Endodermal cell (in vitro differentiated cells): ENCODE results near the gene RAC2. TPM values are rescaled to one million over a fixed set of nuclear protein-coding genes. Genes with fewer than 3 reads are reported as not detected.
A peak's percentile ranks its signal among the peaks of the same experiment; 100 is the strongest.
"Not testable (repeated sequence)": the region's sequence is repeated elsewhere in the genome, so short reads cannot be mapped to it uniquely, and the experiment has no call there.

Source experiments
- DNase-seq: peaks from one replicate; pipeline ENCODE4 v3.0.0-alpha.2; 2017
- H3K27ac ChIP-seq: 2 replicates; pipeline ENCODE4 v1.5.1; 2013; ENCODE audit warnings: mild to moderate bottlenecking, low read depth, low read length, moderate library complexity
- H3K27me3 ChIP-seq: 2 replicates; pipeline ENCODE4 v1.6.1; 2013; ENCODE audit warnings: mild to moderate bottlenecking, low read length, moderate library complexity; ENCODE audit not compliant: insufficient read depth, control insufficient read depth, poor library complexity, severe bottlenecking
- H3K36me3 ChIP-seq: 2 replicates; pipeline ENCODE4 v1.7.0; 2013; ENCODE audit warnings: mild to moderate bottlenecking, low read length, moderate library complexity; ENCODE audit not compliant: control insufficient read depth, insufficient read depth
- H3K4me1 ChIP-seq: one replicate; pipeline ENCODE4 v1.7.0; 2013; ENCODE audit warnings: low read length; ENCODE audit not compliant: control insufficient read depth, insufficient read depth
- H3K4me3 ChIP-seq: 2 replicates; pipeline ENCODE4 v1.5.1; 2013; ENCODE audit warnings: mild to moderate bottlenecking, low read length, moderate library complexity
- H3K9ac ChIP-seq: 2 replicates; pipeline ENCODE4 v1.6.1; 2013; ENCODE audit warnings: mild to moderate bottlenecking, low read length, moderate library complexity; ENCODE audit not compliant: poor library complexity, severe bottlenecking; ENCODE audit errors: extremely low read depth
- H3K9me3 ChIP-seq: 2 replicates; pipeline ENCODE4 v1.6.1; 2013; ENCODE audit warnings: mild to moderate bottlenecking, low read length, moderate library complexity; ENCODE audit not compliant: control insufficient read depth
- H3K27ac Mint-ChIP-seq: 2 replicates; pipeline ENCODE4 v1.8.0; 2020; ENCODE audit warnings: mixed read lengths
- H3K27me3 Mint-ChIP-seq: 2 replicates; pipeline ENCODE4 v1.8.0; 2021; ENCODE audit warnings: mild to moderate bottlenecking, mixed read lengths; ENCODE audit not compliant: insufficient read depth
- H3K36me3 Mint-ChIP-seq: 2 replicates; pipeline ENCODE4 v1.8.0; 2020; ENCODE audit warnings: low read depth, mixed read lengths
- H3K4me1 Mint-ChIP-seq: 2 replicates; pipeline ENCODE4 v1.8.0; 2020; ENCODE audit warnings: mixed read lengths
- H3K4me3 Mint-ChIP-seq: 2 replicates; pipeline ENCODE4 v1.8.0; 2020; ENCODE audit warnings: mild to moderate bottlenecking, moderate library complexity, mixed read lengths
- H3K9me3 Mint-ChIP-seq: 2 replicates; pipeline ENCODE4 v1.8.0; 2020; ENCODE audit warnings: mild to moderate bottlenecking, mixed read lengths
- CTCF ChIP-seq: fragments of 200-600 bp; sonication (generic); conservative IDR thresholded peaks from 2 replicates; pipeline ENCODE4 v1.5.0; 2021; ENCODE audit warnings: antibody characterized with exemption, mild to moderate bottlenecking
- WGBS, 2 experiments: methylation state at CpG; one replicate each; pipeline versions ENCODE4 v1.1.5 to v1.1.7; 2013; ENCODE audit warnings: missing lambda C conversion rate in 2 of 2, mixed read lengths in 1 of 2; ENCODE audit not compliant: insufficient coverage in 1 of 2, insufficient read length in 1 of 2; 5-methylcytosine and 5-hydroxymethylcytosine counted together
- total RNA-seq, 2 donors: library from RNA; stranded (reverse); fragmentation: NEBNext Ultra II Directional in 1 of 2; extraction: Animal tissue kit (Norgen Biotek cat#: 25700) in 1 of 2; gene quantifications; 2 replicates in 1 of 2; 3 replicates in 1 of 2; pipeline ENCODE4 v1.2.1, GENCODE V29; 2021

RAC2 gene
- total RNA-seq, 2 donors from 2014 or later = 4.5 to 5.6 TPM

GRCh38 chr22:37253126-37253660, 9.1 kb upstream of the RAC2 start:
- Mint-ChIP-seq H3K36me3 (no peaks in the 10 kb centered on the region), H3K4me1 (peaks cover 18% of the 10 kb centered on the region), H3K9me3 (no peaks in the 10 kb centered on the region), H3K4me3 (no peak overlapping the region), H3K27ac (no peak overlapping the region), H3K27me3 (peaks cover 3% of the 10 kb centered on the region)
- Histone ChIP-seq H3K9me3 (no peaks in the 10 kb centered on the region), H3K9ac (no peak overlapping the region), H3K4me3 (no peak overlapping the region), H3K4me1 (peaks cover 5% of the 10 kb centered on the region), H3K27me3 (no peaks in the 10 kb centered on the region), H3K36me3 (no peaks in the 10 kb centered on the region), H3K27ac (no peak overlapping the region)
- TF ChIP-seq CTCF = peak; percentile 44
- 58 to 66% methylated on average over 6 to 7 of the region's 7 CpGs for WGBS, 2 experiments
- DNase-seq = peak; percentile 50

- not testable (repeated sequence) for H3K27ac Mint-ChIP-seq, H3K9me3 Mint-ChIP-seq
Measured at GRCh38 chr22:37251836-37252235, 7.8 kb upstream of the RAC2 start.

GRCh38 chr22:37249986-37250385, 5.9 kb upstream of the RAC2 start:
- TF ChIP-seq CTCF = no peak
- no peaks in the 10 kb centered on the region for H3K27me3 ChIP-seq
- no peaks in the 10 kb centered on the region for H3K9me3 ChIP-seq
- Mint-ChIP-seq H3K27me3 (peaks cover 1% of the 10 kb centered on the region), H3K4me3 (no peak overlapping the region), H3K27ac (no peak overlapping the region), H3K4me1 (peaks cover 11% of the 10 kb centered on the region), H3K36me3 (no peaks in the 10 kb centered on the region), H3K9me3 (no peaks in the 10 kb centered on the region)
- 86 to 92% methylated on average over 9 to 12 of the region's 12 CpGs for WGBS, 2 experiments
- H3K36me3 ChIP-seq = no peaks in the 10 kb centered on the region
- H3K4me3 ChIP-seq = no peak overlapping the region
- no peak overlapping the region for H3K27ac ChIP-seq
- peaks cover 2% of the 10 kb centered on the region for H3K4me1 ChIP-seq
- DNase-seq = peak; percentile 48
- H3K9ac ChIP-seq = no peak overlapping the region

More at GRCh38 chr22:37251836-37252235, 7.8 kb upstream of the RAC2 start:
- not testable (repeated sequence) for H3K27me3 ChIP-seq, H3K4me1 ChIP-seq, H3K36me3 Mint-ChIP-seq, H3K36me3 ChIP-seq, H3K9me3 ChIP-seq, H3K4me3 ChIP-seq, H3K4me3 Mint-ChIP-seq, H3K27ac ChIP-seq, H3K27me3 Mint-ChIP-seq, H3K9ac ChIP-seq
- peak; percentile 25 for DNase-seq
- peaks cover 18% of the 10 kb centered on the region for H3K4me1 Mint-ChIP-seq
- WGBS, 2 experiments = 90 to 93% methylated on average over 2 to 8 of the region's 8 CpGs

GRCh38 chr22:37248251-37248650, 4.2 kb upstream of the RAC2 start:
- H3K27me3 Mint-ChIP-seq = peaks cover 1% of the 10 kb centered on the region
- no peak overlapping the region for H3K4me3 ChIP-seq
- no peak for TF ChIP-seq CTCF
- DNase-seq = peak; percentile 24
- H3K9me3 Mint-ChIP-seq = no peaks in the 10 kb centered on the region
- H3K36me3 ChIP-seq = no peaks in the 10 kb centered on the region
- no peak overlapping the region for H3K4me3 Mint-ChIP-seq
- WGBS, 2 experiments = 88 to 92% methylated on average over 2 to 6 of the region's 6 CpGs
- H3K27ac Mint-ChIP-seq = no peak overlapping the region
- H3K27me3 ChIP-seq = no peaks in the 10 kb centered on the region
- H3K4me1 ChIP-seq = no peaks in the 10 kb centered on the region
- H3K9ac ChIP-seq = no peak overlapping the region
- H3K9me3 ChIP-seq = no peaks in the 10 kb centered on the region
- H3K4me1 Mint-ChIP-seq = peaks cover 7% of the 10 kb centered on the region
- H3K27ac ChIP-seq = no peak overlapping the region
- no peaks in the 10 kb centered on the region for H3K36me3 Mint-ChIP-seq
